ENCODE data around the gene F12. TPM values are rescaled to one million over a fixed set of nuclear protein-coding genes. Genes with fewer than 3 reads are reported as not detected.
A peak's percentile ranks its signal among the peaks of the same experiment; 100 is the strongest.

F12 gene
- polyA plus RNA-seq, 1 of the 3 experiments (the other 2 are of a cell fraction), result 4.3 TPM

DNA sequence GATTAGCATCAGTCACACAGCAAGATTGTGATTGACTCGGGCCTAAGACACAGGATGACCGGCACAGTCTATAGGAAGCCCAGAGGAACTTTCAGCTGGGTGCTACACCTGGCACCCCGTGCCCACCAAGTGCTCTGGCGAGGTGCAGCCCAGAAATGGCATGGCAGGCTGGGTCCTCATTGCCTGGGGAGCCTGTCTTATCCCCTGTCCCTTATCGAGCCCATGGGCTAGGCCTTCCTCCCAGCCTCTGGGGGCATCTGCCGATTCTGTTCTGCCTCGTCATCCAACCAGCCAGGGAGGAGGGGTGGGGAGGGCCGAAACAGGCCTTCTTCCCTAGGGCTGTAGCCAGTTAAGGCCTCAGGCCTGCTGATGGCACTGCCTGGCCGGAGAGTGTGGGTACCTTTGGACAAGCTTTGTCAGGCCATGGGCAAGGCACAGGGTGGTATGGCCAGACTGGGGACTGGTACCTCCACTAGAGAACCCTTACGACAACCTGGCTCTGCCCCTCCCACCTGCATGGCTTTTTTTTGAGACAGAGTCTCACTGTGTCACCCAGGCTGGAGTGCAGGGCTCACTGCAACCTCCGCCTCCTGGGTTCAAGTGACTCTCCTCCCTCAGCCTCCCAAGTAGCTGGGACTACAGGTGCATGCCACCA lies 18.7 kb upstream of the F12 start:
- H3K4me1 ChIP-seq (ENCODE audit: control insufficient read depth in 1 of 2, insufficient read depth in 2 of 2, low read depth in 1 of 2, low read length in 1 of 2), result peaks cover 5 to 33% of the 10 kb centered on the region in 2 experiments; a peak in 2 of 4 replicates
- 89% methylated on average over 5 of the region's 11 CpGs for WGBS (ENCODE audit: low lambda C conversion rate)
- H3K27ac ChIP-seq (ENCODE audit: low read depth in 2 of 2, low read length in 1 of 2), result peak overlapping the region in 1 of 2 experiments; percentile 82; a peak in 1 of 4 replicates
- peaks cover 0 to 21% of the 10 kb centered on the region in 2 experiments for H3K36me3 ChIP-seq (replicated peaks in 1 of 2; ENCODE audit: control insufficient read depth in 1 of 2, insufficient read depth in 2 of 2, low read length in 1 of 2)
- DNase-seq, result no peak
- H3K27me3 ChIP-seq (ENCODE audit: insufficient read depth), result no peaks in the 10 kb centered on the region
- H3K9me3 ChIP-seq, result no peaks in the 10 kb centered on the region
- H2AFZ ChIP-seq (ENCODE audit: low read depth), result no peak overlapping the region
- H3K4me3 ChIP-seq (ENCODE audit: low read depth in 2 of 2, low read length in 1 of 2), result peak overlapping the region; percentile 79 to 82
- CTCF ChIA-PET, result interaction anchor here (1.0 to 10.8 kb wide), 8 partner anchors 9 to 315 kb away, joined by 3 to 120 read pairs (median 8); no protein-coding TSS in a partner anchor
- H3K9me2 ChIP-seq, result no peaks in the 10 kb centered on the region
- H3K9ac ChIP-seq, result peak overlapping the region; percentile 96
- H3K4me2 ChIP-seq, result peak overlapping the region; percentile 99
- H4K20me1 ChIP-seq (ENCODE audit: insufficient read depth), result 0 out of 2 replicates have a peak, but pooled peaks cover 13% of the 10 kb centered on the region
- no peak for TF ChIP-seq CHD2 (IDR thresholded peaks at IDR 0.05; ENCODE audit: low read length, partially characterized antibody)
- peaks cover 30% of the 10 kb centered on the region for H3K79me2 ChIP-seq (ENCODE audit: insufficient read depth)
- POLR2A ChIA-PET, result interaction anchor here (1.2 to 1.9 kb wide), 6 partner anchors 9 to 24 kb away, joined by 3 to 16 read pairs (median 4); partner anchors contain the start of gene PRR7
- H3F3A ChIP-seq (replicated peaks; ENCODE audit: insufficient read depth), result peaks cover 12% of the 10 kb centered on the region

DNA sequence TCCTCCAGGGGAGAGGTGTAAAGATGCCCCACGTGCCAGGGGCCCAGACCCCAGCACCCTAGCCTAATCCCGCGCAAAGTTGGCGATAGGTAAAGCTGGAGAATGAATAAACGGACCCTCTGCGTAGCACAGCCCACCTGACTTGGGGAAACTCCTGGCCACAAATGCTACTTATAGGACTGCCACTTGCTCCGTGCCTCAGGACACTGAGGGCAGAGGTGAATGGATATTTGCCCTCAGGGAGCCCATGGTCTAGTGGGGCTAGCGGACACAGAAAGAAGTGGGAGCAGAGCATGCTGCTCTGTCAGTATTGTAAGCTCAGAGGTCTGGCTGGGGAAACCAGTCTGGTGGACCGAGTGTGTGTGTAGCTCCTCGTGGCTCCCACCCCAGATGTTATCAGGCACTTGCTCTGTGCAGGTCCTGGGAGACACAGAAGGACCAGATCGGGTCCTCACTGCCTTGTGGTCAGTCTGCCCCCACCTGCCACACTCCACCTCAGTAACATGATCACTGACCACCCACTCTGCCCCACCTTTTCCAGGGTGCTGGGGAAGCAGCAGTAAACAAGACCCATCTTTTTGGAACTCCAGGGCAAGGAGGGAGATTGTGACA lies 18.0 kb upstream of the F12 start:
- 0 out of 2 replicates have a peak, but pooled peaks cover 13% of the 10 kb centered on the region for H4K20me1 ChIP-seq (ENCODE audit: insufficient read depth)
- peaks cover 0 to 14% of the 10 kb centered on the region in 2 experiments for H3K36me3 ChIP-seq (replicated peaks in 1 of 2; ENCODE audit: control insufficient read depth in 1 of 2, insufficient read depth in 2 of 2, low read length in 1 of 2)
- POLR2A ChIA-PET, result interaction anchor here (0.7 to 2.1 kb wide), 7 partner anchors 10 to 28 kb away, joined by 3 to 16 read pairs (median 6); partner anchors contain the start of gene PRR7
- H3K4me2 ChIP-seq, result peak overlapping the region; percentile 99
- peak overlapping the region; percentile 96 for H3K9ac ChIP-seq
- H3K4me1 ChIP-seq (ENCODE audit: control insufficient read depth in 1 of 2, insufficient read depth in 2 of 2, low read depth in 1 of 2, low read length in 1 of 2), result peaks cover 5 to 33% of the 10 kb centered on the region in 2 experiments; a peak in 2 of 4 replicates
- 15% methylated on average over 11 of the region's 11 CpGs for WGBS (ENCODE audit: low lambda C conversion rate)
- peak overlapping the region; percentile 79 to 82 for H3K4me3 ChIP-seq (ENCODE audit: low read depth in 2 of 2, low read length in 1 of 2)
- peak overlapping the region; percentile 56 to 82; a peak in 3 of 4 replicates for H3K27ac ChIP-seq (ENCODE audit: low read depth in 2 of 2, low read length in 1 of 2)
- H2AFZ ChIP-seq (ENCODE audit: low read depth), result no peak overlapping the region
- peaks cover 30% of the 10 kb centered on the region for H3K79me2 ChIP-seq (ENCODE audit: insufficient read depth)
- H3K27me3 ChIP-seq (ENCODE audit: insufficient read depth), result no peaks in the 10 kb centered on the region
- H3F3A ChIP-seq (replicated peaks; ENCODE audit: insufficient read depth), result peaks cover 12% of the 10 kb centered on the region
- H3K9me3 ChIP-seq, result no peaks in the 10 kb centered on the region
- DNase-seq, result peak; percentile 78
- CTCF ChIA-PET, result interaction anchor here (0.7 to 10.8 kb wide), 11 partner anchors 9 to 314 kb away, joined by 3 to 120 read pairs (median 4); no protein-coding TSS in a partner anchor
- H3K9me2 ChIP-seq, result no peaks in the 10 kb centered on the region
- TF ChIP-seq JUND (IDR thresholded peaks at IDR 0.05) (no peak), YY1 (IDR thresholded peaks at IDR 0.05; ENCODE audit: low read depth) (no peak), TAF1 (IDR thresholded peaks at IDR 0.05; ENCODE audit: borderline replicate concordance, low read depth, low read length) (no peak), RCOR1 (IDR thresholded peaks at IDR 0.05; ENCODE audit: low read length) (no peak), MXI1 (IDR thresholded peaks at IDR 0.05; ENCODE audit: low read depth, low read length) (peak; percentile 89), NRF1 (IDR thresholded peaks at IDR 0.05; ENCODE audit: low read depth, low read length) (no peak), FOSL2 (IDR thresholded peaks at IDR 0.05; ENCODE audit: borderline replicate concordance, low read depth) (no peak), TEAD4 (IDR thresholded peaks at IDR 0.05; ENCODE audit: borderline replicate concordance, insufficient read depth) (no peak), FOXJ3 (CRISPR knock-in tag; IDR thresholded peaks at IDR 0.05) (no peak), CHD2 (IDR thresholded peaks at IDR 0.05; ENCODE audit: low read length, partially characterized antibody) (no peak), ELF1 (IDR thresholded peaks at IDR 0.05) (no peak), RAD21 (IDR thresholded peaks at IDR 0.05; ENCODE audit: low read length) (no peak), TCF12 (IDR thresholded peaks at IDR 0.05) (no peak), POLR2AphosphoS5 (IDR thresholded peaks at IDR 0.05; ENCODE audit: low read depth, low read length) (no peak), RXRA (IDR thresholded peaks at IDR 0.05; ENCODE audit: borderline replicate concordance, low read depth) (no peak), EP300 (IDR thresholded peaks at IDR 0.05; ENCODE audit: borderline replicate concordance in 1 of 2, low read depth in 1 of 2, low read length in 1 of 2) (no peak), SIN3A (IDR thresholded peaks at IDR 0.05; ENCODE audit: borderline replicate concordance, low read depth, low read length) (peak; percentile 40; the same call in 1 of the 2 replicates)
- TF ChIP-seq, protein P1, sequence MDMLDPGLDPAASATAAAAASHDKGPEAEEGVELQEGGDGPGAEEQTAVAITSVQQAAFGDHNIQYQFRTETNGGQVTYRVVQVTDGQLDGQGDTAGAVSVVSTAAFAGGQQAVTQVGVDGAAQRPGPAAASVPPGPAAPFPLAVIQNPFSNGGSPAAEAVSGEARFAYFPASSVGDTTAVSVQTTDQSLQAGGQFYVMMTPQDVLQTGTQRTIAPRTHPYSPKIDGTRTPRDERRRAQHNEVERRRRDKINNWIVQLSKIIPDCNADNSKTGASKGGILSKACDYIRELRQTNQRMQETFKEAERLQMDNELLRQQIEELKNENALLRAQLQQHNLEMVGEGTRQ (IDR thresholded peaks at IDR 0.05; ENCODE audit: borderline replicate concordance, low read depth, low read length), result no peak
- TF ChIP-seq, protein P2, sequence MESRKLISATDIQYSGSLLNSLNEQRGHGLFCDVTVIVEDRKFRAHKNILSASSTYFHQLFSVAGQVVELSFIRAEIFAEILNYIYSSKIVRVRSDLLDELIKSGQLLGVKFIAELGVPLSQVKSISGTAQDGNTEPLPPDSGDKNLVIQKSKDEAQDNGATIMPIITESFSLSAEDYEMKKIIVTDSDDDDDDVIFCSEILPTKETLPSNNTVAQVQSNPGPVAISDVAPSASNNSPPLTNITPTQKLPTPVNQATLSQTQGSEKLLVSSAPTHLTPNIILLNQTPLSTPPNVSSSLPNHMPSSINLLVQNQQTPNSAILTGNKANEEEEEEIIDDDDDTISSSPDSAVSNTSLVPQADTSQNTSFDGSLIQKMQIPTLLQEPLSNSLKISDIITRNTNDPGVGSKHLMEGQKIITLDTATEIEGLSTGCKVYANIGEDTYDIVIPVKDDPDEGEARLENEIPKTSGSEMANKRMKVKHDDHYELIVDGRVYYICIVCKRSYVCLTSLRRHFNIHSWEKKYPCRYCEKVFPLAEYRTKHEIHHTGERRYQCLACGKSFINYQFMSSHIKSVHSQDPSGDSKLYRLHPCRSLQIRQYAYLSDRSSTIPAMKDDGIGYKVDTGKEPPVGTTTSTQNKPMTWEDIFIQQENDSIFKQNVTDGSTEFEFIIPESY (IDR thresholded peaks at IDR 0.05; ENCODE audit: borderline replicate concordance, low read depth), result no peak
- TF ChIP-seq, protein P3, sequence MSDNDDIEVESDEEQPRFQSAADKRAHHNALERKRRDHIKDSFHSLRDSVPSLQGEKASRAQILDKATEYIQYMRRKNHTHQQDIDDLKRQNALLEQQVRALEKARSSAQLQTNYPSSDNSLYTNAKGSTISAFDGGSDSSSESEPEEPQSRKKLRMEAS (IDR thresholded peaks at IDR 0.05; ENCODE audit: low read depth), result 0 out of 2 replicates have a peak, but pooled peaks have one; percentile 68
- TF ChIP-seq, protein P4, sequence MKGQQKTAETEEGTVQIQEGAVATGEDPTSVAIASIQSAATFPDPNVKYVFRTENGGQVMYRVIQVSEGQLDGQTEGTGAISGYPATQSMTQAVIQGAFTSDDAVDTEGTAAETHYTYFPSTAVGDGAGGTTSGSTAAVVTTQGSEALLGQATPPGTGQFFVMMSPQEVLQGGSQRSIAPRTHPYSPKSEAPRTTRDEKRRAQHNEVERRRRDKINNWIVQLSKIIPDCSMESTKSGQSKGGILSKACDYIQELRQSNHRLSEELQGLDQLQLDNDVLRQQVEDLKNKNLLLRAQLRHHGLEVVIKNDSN (IDR thresholded peaks at IDR 0.05; ENCODE audit: borderline replicate concordance, low read depth), result no peak
